ENCODE measurements around the gene UBA6. TPM values are rescaled to one million over a fixed set of nuclear protein-coding genes. Genes with fewer than 3 reads are reported as not detected.

Gene UBA6
- total RNA-seq, 1 donor from 2014 or later, result 5.1 TPM

DNA sequence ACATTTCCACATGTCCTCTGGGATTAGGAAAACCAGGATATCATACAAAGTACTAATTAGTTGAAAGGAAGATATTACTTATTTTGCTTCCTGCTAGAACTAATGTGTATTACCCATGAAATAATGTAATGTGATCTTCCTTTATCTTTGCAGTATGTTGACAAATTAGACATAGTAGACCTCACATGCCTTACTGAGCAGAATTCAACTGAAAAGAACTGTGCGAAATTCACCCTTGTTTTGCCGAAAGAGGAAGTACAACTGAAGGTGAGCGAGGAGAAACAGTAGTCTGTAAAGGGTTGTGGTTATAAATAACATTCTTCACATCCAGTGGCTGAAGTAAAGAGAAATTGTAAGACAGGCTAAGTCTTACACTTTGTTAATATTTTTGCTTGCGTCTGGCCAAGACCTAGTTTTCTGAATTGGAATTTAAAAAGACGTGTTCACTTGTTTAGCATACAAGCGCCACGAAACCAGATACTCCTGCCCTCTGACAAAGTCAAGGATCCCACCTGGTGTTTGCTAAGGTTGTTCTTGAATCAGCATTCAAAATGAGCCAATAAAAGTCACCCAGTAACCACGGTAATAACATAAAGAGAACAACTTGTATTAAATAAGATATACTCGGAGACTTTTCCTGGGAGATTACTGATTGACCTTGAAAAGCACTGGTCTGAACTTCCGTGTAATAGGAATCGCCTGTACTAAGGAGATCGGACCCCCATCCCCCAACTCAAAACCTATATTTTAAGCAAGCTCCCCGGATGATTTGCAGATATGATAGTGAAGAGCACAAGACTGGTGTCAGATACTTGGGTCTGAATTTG lies 125.5 kb downstream of the UBA6 start:
- Histone ChIP-seq H3K27ac (no peak overlapping the region), H3K9me3 (no peaks in the 10 kb centered on the region), H3K4me3 (no peak overlapping the region), H3K36me3 (no peaks in the 10 kb centered on the region), H3K27me3 (no peaks in the 10 kb centered on the region), H3K4me1 (no peaks in the 10 kb centered on the region)
- intact Hi-C loops (cut with DNase I), result no loop called here
- TF ChIP-seq, protein P1, sequence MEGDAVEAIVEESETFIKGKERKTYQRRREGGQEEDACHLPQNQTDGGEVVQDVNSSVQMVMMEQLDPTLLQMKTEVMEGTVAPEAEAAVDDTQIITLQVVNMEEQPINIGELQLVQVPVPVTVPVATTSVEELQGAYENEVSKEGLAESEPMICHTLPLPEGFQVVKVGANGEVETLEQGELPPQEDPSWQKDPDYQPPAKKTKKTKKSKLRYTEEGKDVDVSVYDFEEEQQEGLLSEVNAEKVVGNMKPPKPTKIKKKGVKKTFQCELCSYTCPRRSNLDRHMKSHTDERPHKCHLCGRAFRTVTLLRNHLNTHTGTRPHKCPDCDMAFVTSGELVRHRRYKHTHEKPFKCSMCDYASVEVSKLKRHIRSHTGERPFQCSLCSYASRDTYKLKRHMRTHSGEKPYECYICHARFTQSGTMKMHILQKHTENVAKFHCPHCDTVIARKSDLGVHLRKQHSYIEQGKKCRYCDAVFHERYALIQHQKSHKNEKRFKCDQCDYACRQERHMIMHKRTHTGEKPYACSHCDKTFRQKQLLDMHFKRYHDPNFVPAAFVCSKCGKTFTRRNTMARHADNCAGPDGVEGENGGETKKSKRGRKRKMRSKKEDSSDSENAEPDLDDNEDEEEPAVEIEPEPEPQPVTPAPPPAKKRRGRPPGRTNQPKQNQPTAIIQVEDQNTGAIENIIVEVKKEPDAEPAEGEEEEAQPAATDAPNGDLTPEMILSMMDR (IDR thresholded peaks at IDR 0.05), result no peak
- no peak for DNase-seq (ENCODE audit: low spot score in 2 of 2)

DNA sequence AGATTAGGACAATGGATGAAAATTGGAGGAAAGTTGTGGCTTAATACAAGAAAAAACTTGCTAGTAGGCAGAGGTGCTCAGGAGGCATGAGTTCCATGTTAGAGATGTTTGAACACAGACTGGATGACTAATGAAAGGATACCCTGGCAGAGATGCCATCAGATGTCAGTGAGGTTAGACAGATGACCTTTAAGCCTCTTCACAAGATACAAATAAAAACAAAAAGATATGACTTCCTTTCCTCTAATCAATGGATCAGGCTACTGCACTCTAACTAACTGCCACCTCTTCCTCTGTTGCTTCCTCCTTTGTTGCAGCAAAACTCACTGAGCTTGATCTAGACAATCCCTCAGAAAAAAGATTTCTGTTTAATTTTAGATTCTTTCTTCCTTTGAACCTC lies 127.8 kb downstream of the UBA6 start:
- no peaks in the 10 kb centered on the region for H3K27me3 ChIP-seq
- H3K27ac ChIP-seq, result no peak overlapping the region
- H3K4me1 ChIP-seq, result no peaks in the 10 kb centered on the region
- TF ChIP-seq, protein P1 (IDR thresholded peaks at IDR 0.05), result no peak
- H3K4me3 ChIP-seq, result no peak overlapping the region
- intact Hi-C loops (cut with DNase I), result no loop called here
- DNase-seq (ENCODE audit: low spot score in 2 of 2), result no peak
- H3K36me3 ChIP-seq, result no peaks in the 10 kb centered on the region
- H3K9me3 ChIP-seq, result no peaks in the 10 kb centered on the region

DNA sequence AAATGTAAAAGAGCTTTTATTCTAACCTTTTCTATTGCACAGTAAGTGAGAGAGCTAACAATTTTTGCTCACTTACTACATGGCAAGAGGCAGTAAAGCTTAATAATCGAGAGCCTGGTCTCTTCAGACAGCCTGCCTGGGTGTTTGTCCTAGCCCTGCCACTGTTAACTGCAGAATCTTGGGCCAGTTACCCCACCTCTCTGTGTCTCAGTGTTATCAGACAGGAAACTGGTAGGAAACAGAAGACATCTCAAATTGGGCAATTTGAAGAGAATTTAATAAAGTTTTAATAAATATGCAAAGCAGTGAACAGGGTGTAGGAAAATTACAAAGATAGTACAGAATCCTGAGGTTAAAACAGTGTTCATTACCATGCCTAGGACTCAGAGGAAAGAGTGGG lies 129.0 kb downstream of the UBA6 start:
- intact Hi-C loops (cut with DNase I), result no loop called here
- Histone ChIP-seq H3K27me3 (no peaks in the 10 kb centered on the region), H3K4me3 (no peak overlapping the region), H3K9me3 (no peaks in the 10 kb centered on the region), H3K36me3 (no peaks in the 10 kb centered on the region), H3K4me1 (no peaks in the 10 kb centered on the region), H3K27ac (no peak overlapping the region)
- TF ChIP-seq, protein P1 (IDR thresholded peaks at IDR 0.05), result no peak
- no peak for DNase-seq (ENCODE audit: low spot score in 2 of 2)

DNA sequence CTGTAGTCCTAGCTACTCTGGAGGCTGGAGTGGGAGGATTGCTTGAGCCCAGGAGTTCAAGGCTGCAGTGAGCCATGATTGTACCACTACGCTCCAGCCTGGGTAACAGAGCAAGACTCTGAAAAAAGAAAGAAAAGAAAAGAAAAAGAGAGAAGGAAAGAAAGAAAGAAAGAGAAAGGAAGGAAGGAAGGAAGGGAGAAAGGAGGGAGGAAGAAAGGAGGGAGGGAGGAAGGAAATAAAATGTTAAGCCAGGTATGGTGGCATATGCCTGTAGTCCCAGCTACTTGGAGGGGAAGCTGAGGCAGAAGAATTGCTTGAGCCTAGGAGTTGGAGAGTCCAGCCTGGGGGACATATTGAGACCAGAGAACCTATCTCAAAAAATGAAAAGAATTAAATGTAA lies 130.4 kb downstream of the UBA6 start:
- no peaks in the 10 kb centered on the region for H3K27me3 ChIP-seq
- no peak overlapping the region for H3K27ac ChIP-seq
- H3K4me1 ChIP-seq, result no peaks in the 10 kb centered on the region
- H3K9me3 ChIP-seq, result no peaks in the 10 kb centered on the region
- no peak overlapping the region for H3K4me3 ChIP-seq
- TF ChIP-seq, protein P1 (IDR thresholded peaks at IDR 0.05), result no peak
- intact Hi-C loops (cut with DNase I), result no loop called here
- DNase-seq (ENCODE audit: low spot score in 2 of 2), result no peak
- no peaks in the 10 kb centered on the region for H3K36me3 ChIP-seq

DNA sequence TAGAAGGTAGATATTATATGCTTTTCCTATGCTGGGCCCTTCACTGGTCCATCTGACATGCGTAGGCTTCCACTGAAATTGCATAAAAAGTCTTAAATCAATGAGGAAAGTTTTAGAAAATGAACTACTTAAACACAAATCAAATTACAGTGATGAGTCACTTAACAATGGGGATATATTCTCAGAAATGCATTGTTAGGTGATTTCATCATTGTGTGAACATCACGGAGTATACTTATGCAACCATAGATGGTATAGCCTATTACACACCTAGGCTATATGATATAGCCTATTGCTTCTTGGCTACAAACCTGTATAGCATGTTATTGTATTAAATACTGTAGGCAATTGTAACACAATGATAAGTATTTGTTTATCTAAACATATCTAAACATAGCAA lies 132.1 kb downstream of the UBA6 start:
- Histone ChIP-seq H3K4me3 (no peak overlapping the region), H3K27ac (no peak overlapping the region), H3K9me3 (no peaks in the 10 kb centered on the region), H3K27me3 (no peaks in the 10 kb centered on the region), H3K4me1 (no peaks in the 10 kb centered on the region), H3K36me3 (no peaks in the 10 kb centered on the region)
- TF ChIP-seq, protein P1 (IDR thresholded peaks at IDR 0.05), result no peak
- intact Hi-C loops (cut with DNase I), result no loop called here
- no peak for DNase-seq (ENCODE audit: low spot score in 2 of 2)
